HEK293T (cell line): ENCODE data around the gene IDS.

Experiments used
- BHLHE40 ChIP-seq: fragments of 450-650 bp; IDR thresholded peaks from 2 replicates; pipeline ENCODE4 v1.6.1; 2016; ENCODE audit warnings: mild to moderate bottlenecking, moderate library complexity, borderline replicate concordance
- CTBP1 ChIP-seq: fragments of 450-650 bp; IDR thresholded peaks from 2 replicates; pipeline ENCODE4 v1.6.1; 2016; ENCODE audit warnings: borderline replicate concordance
- FOXA1 ChIP-seq: fragments of 450-650 bp; IDR thresholded peaks from 2 replicates; pipeline ENCODE4 v1.6.1; 2016; ENCODE audit warnings: mild to moderate bottlenecking
- FOXK2 ChIP-seq: fragments of 450-650 bp; IDR thresholded peaks from 2 replicates; pipeline ENCODE4 v1.6.1; 2016; ENCODE audit warnings: mild to moderate bottlenecking
- FOXM1 ChIP-seq: fragments of 450-650 bp; IDR thresholded peaks from 2 replicates; pipeline ENCODE4 v1.6.1; 2017; ENCODE audit warnings: mild to moderate bottlenecking, borderline replicate concordance
- LEF1 ChIP-seq: fragments of 450-650 bp; IDR thresholded peaks from 2 replicates; pipeline ENCODE4 v1.6.1; 2017; ENCODE audit warnings: mild to moderate bottlenecking, borderline replicate concordance
- SP1 ChIP-seq: fragments of 450-650 bp; IDR thresholded peaks from 2 replicates; pipeline ENCODE4 v1.6.1; 2017
- SUZ12 ChIP-seq: fragments of 450-650 bp; IDR thresholded peaks from 2 replicates; pipeline ENCODE4 v1.6.1; 2016; ENCODE audit warnings: mild to moderate bottlenecking
- ZNF384 ChIP-seq: fragments of 450-650 bp; IDR thresholded peaks from 2 replicates; pipeline ENCODE4 v1.6.1; 2016

- TF ChIP-seq FOXA1 (no peak), FOXM1 (no peak), BHLHE40 (no peak), FOXK2 (no peak), CTBP1 (no peak), ZNF384 (no peak), SP1 (no peak), SUZ12 (no peak), LEF1 (no peak)
Measured at GRCh38 chrX:149433051-149433450, 72.1 kb downstream of the IDS start.
